ENCODE measurements around the gene ORAI2.

DNA sequence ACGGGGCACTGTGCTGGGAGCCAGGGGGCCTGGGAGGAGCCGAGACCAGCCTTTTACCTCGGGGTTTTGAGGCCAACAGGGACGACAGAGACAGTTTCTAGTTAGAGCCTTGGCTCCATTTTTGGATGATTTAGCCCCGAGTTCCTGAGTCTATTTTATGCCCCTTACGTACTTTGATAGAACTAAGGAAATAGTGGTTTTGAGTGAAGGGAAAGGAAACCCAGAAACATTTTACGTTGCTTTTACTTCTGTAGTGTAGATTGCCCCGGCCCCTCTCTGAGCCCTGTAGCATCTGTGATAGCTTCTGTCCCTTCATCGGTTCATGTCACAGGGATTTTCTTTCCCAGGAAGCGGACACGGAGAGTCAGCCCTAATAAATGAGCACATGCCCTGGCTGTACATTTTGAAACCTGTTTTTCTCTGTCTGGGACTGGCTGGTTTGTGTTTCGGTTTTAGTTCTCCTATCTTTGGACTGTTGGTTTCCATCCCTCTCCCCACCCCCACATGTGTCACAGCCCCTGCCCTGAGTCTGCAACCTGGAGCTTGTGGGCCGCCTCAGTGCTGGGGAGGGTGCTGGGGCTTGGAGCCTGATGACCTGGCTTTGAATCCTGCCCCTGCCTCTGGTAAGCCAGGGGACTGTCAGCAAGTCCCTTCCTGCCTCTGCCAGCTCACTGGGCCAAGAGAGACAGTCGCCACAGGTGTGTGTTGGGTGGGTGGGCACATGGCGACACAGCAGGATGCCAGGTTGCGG is 6.9 kb upstream of the ORAI2 start:
- TF ChIP-seq, protein P1, sequence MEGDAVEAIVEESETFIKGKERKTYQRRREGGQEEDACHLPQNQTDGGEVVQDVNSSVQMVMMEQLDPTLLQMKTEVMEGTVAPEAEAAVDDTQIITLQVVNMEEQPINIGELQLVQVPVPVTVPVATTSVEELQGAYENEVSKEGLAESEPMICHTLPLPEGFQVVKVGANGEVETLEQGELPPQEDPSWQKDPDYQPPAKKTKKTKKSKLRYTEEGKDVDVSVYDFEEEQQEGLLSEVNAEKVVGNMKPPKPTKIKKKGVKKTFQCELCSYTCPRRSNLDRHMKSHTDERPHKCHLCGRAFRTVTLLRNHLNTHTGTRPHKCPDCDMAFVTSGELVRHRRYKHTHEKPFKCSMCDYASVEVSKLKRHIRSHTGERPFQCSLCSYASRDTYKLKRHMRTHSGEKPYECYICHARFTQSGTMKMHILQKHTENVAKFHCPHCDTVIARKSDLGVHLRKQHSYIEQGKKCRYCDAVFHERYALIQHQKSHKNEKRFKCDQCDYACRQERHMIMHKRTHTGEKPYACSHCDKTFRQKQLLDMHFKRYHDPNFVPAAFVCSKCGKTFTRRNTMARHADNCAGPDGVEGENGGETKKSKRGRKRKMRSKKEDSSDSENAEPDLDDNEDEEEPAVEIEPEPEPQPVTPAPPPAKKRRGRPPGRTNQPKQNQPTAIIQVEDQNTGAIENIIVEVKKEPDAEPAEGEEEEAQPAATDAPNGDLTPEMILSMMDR (IDR thresholded peaks at IDR 0.05; ENCODE audit: poor library complexity, severe bottlenecking) = no peak
- TF ChIP-seq POLR2AphosphoS5 (IDR thresholded peaks at IDR 0.05) (no peak), EP300 (conservative IDR thresholded peaks at IDR 0.05; ENCODE audit: poor library complexity, severe bottlenecking) (no peak)
